GM21423 (cell line): ENCODE results near the gene TBC1D3D.
"Not testable (repeated sequence)": the region's sequence is repeated elsewhere in the genome, so short reads cannot be mapped to it uniquely, and the experiment has no call there.

Source experiments
- ATAC-seq: cut with Tn5 transposase; IDR thresholded peaks from one replicate; pipeline ENCODE4 v1.9.1; 2021; ENCODE audit warnings: mild to moderate bottlenecking, moderate library complexity; ENCODE audit not compliant: unreplicated experiment

The TBC1D3D gene

DNA sequence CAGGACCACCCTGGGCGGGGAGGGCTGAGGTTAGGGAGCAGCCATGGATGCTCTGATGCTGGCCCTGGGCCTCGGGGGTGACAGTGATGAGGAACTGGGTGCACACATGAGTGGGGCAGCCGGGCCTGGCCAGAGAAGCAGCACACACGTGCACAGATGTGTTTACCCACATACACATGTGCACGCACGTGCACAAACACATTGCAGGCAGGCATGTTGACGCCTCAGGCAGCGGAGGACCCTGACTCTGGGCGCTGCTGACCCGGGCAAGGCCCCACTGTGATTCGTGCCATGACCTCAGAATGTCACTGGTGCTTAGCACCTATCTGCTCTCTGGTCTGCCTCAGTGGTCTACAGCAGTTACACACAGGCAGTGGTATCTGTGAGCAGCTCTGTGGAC, at the start of gene TBC1D3D:
TSS of gene TBC1D3D (plus strand) at position 301 of the 400 bp plus-strand sequence. CDS start 1,585 bp downstream, outside the sequence.
- ATAC-seq, result not testable (repeated sequence)

DNA sequence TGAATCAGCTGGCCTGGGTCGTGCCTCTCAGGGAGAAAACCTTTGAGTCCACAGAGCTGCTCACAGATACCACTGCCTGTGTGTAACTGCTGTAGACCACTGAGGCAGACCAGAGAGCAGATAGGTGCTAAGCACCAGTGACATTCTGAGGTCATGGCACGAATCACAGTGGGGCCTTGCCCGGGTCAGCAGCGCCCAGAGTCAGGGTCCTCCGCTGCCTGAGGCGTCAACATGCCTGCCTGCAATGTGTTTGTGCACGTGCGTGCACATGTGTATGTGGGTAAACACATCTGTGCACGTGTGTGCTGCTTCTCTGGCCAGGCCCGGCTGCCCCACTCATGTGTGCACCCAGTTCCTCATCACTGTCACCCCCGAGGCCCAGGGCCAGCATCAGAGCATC, 14.8 kb upstream of the TBC1D3D start, which contains the start of gene TBC1D3L:
TSS of gene TBC1D3L (minus strand) at position 101 of the 400 bp plus-strand sequence. CDS start 1,540 bp downstream, outside the sequence.
- not testable (repeated sequence) for ATAC-seq
